Fibroblast of villous mesenchyme (primary cell): ENCODE measurements around the gene ELMOD3. TPM values are rescaled to one million over a fixed set of nuclear protein-coding genes. Genes with fewer than 3 reads are reported as not detected.
"Not testable (repeated sequence)": the region's sequence is repeated elsewhere in the genome, so short reads cannot be mapped to it uniquely, and the experiment has no call there.

Experiments
- DNase-seq: peaks from one replicate; pipeline ENCODE4 v3.0.0-alpha.2; 2010; ENCODE audit warnings: low read depth
- H3K4me3 ChIP-seq: 2 replicates; pipeline ENCODE4 v1.5.1; 2011; ENCODE audit warnings: low read depth, mild to moderate bottlenecking, low read length
- CTCF ChIP-seq: IDR thresholded peaks from 2 replicates; pipeline ENCODE4 v1.5.1; 2012; ENCODE audit warnings: low read depth, mild to moderate bottlenecking, low read length; ENCODE audit not compliant: insufficient read depth
- total RNA-seq: library from RNA; depleted of rRNA; stranded (reverse); fragments of >200 nt; gene quantifications from 2 replicates; pipeline ENCODE4 v1.2.3, GENCODE V29; 2012

ELMOD3 gene
- total RNA-seq, 1 donor: 19.4 TPM

GRCh38 chr2:85324639-85325465 lies 29.7 kb upstream of the ELMOD3 start:
- H3K4me3 ChIP-seq: peak overlapping the region; percentile 71
- no peak for TF ChIP-seq CTCF
- DNase-seq: peak; percentile 60

GRCh38 chr2:85325466-85325811 lies 29.1 kb upstream of the ELMOD3 start:
- peak overlapping the region; percentile 71 for H3K4me3 ChIP-seq
- DNase-seq: no peak
- no peak for TF ChIP-seq CTCF

- peak overlapping the region; percentile 71 for H3K4me3 ChIP-seq
- peak; percentile 48 for DNase-seq
- TF ChIP-seq CTCF: no peak
Observed at GRCh38 chr2:85326406-85327159, 28.0 kb upstream of the ELMOD3 start.

- peak overlapping the region; percentile 71 for H3K4me3 ChIP-seq
- DNase-seq: peak; percentile 60
- no peak for TF ChIP-seq CTCF
Observed at GRCh38 chr2:85327160-85327821, 27.3 kb upstream of the ELMOD3 start.

GRCh38 chr2:85327822-85328617 lies 26.5 kb upstream of the ELMOD3 start, which contains the start of gene TGOLN2:
TGOLN2 (minus strand) TSS chr2:85327989; CDS start chr2:85327962, 27 bp downstream.
- H3K4me3 ChIP-seq: peak within 1 kb of the TSS; percentile 71
- no peak for TF ChIP-seq CTCF
- DNase-seq: peak; percentile 92

GRCh38 chr2:85329181-85329651 lies 25.4 kb upstream of the ELMOD3 start:
- no peak for TF ChIP-seq CTCF
- no peak for DNase-seq
- H3K4me3 ChIP-seq: no peak overlapping the region

GRCh38 chr2:85329701-85330100 lies 24.9 kb upstream of the ELMOD3 start:
- DNase-seq, H3K4me3 ChIP-seq: not testable (repeated sequence)
